PC-9 (cell line): ENCODE results near the gene CD9. TPM values are rescaled to one million over a fixed set of nuclear protein-coding genes. Genes with fewer than 3 reads are reported as not detected.

Experiments used
- BruUV-seq: library from RNA; stranded (reverse); fragments of 400-500 nt; replicated peaks from 2 replicates; lab custom pipeline; 2021; lab: Mats Ljungman, UMichigan
- CTCF ChIA-PET: fragments of 300-600 bp; sonication (Branson Sonifier 250); formaldehyde crosslinking; loops from one replicate; lab custom pipeline; 2022; ENCODE audit warnings: antibody characterized with exemption; lab: Charles Lee
- POLR2A ChIA-PET: fragments of 300-600 bp; sonication (Branson Sonifier 250); formaldehyde crosslinking; loops from one replicate; lab custom pipeline; 2022; ENCODE audit warnings: antibody characterized with exemption; ENCODE audit not compliant: unreplicated experiment; lab: Charles Lee
- DNase-seq, 2 experiments: peaks; one replicate each; pipeline versions ENCODE4 v3.0.0 to v3.0.0-alpha.2; 2015 to 2022; ENCODE audit warnings: mixed read lengths in 1 of 2
- H2AFZ ChIP-seq: fragments of 200-600 bp; sonication (generic); 2 replicates; pipeline ENCODE4 v1.8.1; 2017; ENCODE audit warnings: antibody characterized with exemption
- H3F3A ChIP-seq: fragments of 200-600 bp; sonication (generic); 2 replicates; pipeline ENCODE4 v1.8.1; 2017; ENCODE audit warnings: antibody characterized with exemption, mild to moderate bottlenecking, low read depth; ENCODE audit not compliant: insufficient read depth
- H3K27ac ChIP-seq: fragments of 200-600 bp; sonication (generic); 2 replicates; pipeline ENCODE4 v1.6.1; 2016; ENCODE audit warnings: mixed run types
- H3K27me3 ChIP-seq: fragments of 200-600 bp; sonication (generic); 2 replicates; pipeline ENCODE4 v1.6.1; 2016; ENCODE audit warnings: low read depth, mixed run types; ENCODE audit not compliant: insufficient read depth
- H3K36me3 ChIP-seq: fragments of 200-600 bp; sonication (generic); 2 replicates; pipeline ENCODE4 v1.6.1; 2016; ENCODE audit warnings: low read depth, mixed run types
- H3K4me1 ChIP-seq: fragments of 200-600 bp; sonication (generic); replicated peaks from 2 replicates; pipeline ENCODE4 v1.6.1; 2016; ENCODE audit warnings: mixed run types; ENCODE audit not compliant: insufficient read depth
- H3K4me2 ChIP-seq: fragments of 200-600 bp; sonication (generic); 2 replicates; pipeline ENCODE4 v1.6.1; 2017; ENCODE audit warnings: mixed run types
- H3K4me3 ChIP-seq: fragments of 200-600 bp; sonication (generic); 2 replicates; pipeline ENCODE4 v1.6.1; 2016; ENCODE audit warnings: mixed run types
- H3K79me2 ChIP-seq: fragments of 200-600 bp; sonication (generic); 2 replicates; pipeline ENCODE4 v1.6.1; 2017; ENCODE audit warnings: low read depth, mixed run types
- H3K9me2 ChIP-seq: fragments of 200-600 bp; sonication (generic); 2 replicates; pipeline ENCODE4 v1.8.1; 2017; ENCODE audit warnings: mild to moderate bottlenecking; ENCODE audit not compliant: insufficient read depth
- H3K9me3 ChIP-seq: fragments of 200-600 bp; sonication (generic); 2 replicates; pipeline ENCODE4 v1.8.1; 2016; ENCODE audit warnings: low read depth; ENCODE audit not compliant: insufficient read depth
- H4K20me1 ChIP-seq: fragments of 200-600 bp; sonication (generic); 2 replicates; pipeline ENCODE4 v1.8.1; 2017; ENCODE audit not compliant: insufficient read depth
- EZH2 ChIP-seq: fragments of 200-600 bp; sonication (generic); IDR thresholded peaks from 2 replicates; pipeline ENCODE4 v1.8.0; 2017; ENCODE audit warnings: antibody characterized with exemption, low read depth
- intact Hi-C: fragments of 100-400 bp; cut with micrococcal nuclease; formaldehyde crosslinking; loops from one replicate; pipeline ENCODE4 v1.10.0; 2022; ENCODE audit not compliant: unreplicated experiment
- total RNA-seq: library from RNA; stranded (reverse); gene quantifications from 2 replicates; pipeline ENCODE4 v1.2.3, GENCODE V29; 2021
- TF ChIP-seq, protein P1 (sequence below): fragments of 200-600 bp; sonication (generic); conservative IDR thresholded peaks from 2 replicates; pipeline ENCODE4 v1.6.1; 2017; ENCODE audit warnings: mixed run types, antibody characterized with exemption, mild to moderate bottlenecking, moderate library complexity

Gene CD9
- total RNA-seq, 1 experiment from 2014 or later = 374 TPM

DNA sequence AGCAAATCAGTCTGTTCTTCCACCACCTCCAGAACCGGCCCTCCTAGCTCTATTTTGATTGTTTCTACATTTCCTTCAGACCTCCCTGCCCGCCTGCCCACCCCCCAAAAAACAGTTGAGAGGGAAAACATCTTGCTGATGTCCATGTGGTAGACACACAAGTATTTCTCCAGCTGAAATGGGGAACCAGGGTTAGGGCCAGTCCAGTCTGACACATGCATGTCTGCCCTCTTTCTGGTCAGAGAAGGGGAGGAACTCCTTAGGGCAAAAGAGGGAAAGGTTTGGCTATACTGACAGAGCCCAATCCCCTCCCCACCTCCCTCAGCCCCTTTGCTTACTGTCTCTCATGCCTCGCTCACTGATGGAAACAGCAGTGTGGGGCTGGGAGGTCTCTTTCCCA is 3.4 kb downstream of the CD9 start:
- ChIA-PET CTCF (no interaction called here), POLR2A (interaction anchor here (1.1 kb wide), 1 partner anchor 70 kb away, joined by 5 read pairs; no protein-coding TSS in a partner anchor)
- no peak overlapping the region for H3K4me3 ChIP-seq
- no peak for DNase-seq
- peaks cover 8% of the 10 kb centered on the region; the same call in 1 of the 2 replicates for H3K36me3 ChIP-seq
- H3K9me2 ChIP-seq = no peaks in the 10 kb centered on the region
- H2AFZ ChIP-seq = no peak overlapping the region
- H4K20me1 ChIP-seq = peaks cover 3% of the 10 kb centered on the region; the same call in 1 of the 2 replicates
- peak overlapping the region; percentile 96; the same call in 1 of the 2 replicates for H3K4me2 ChIP-seq
- H3K79me2 ChIP-seq = peaks cover 83% of the 10 kb centered on the region
- BruUV-seq = no TSS peak
- H3F3A ChIP-seq = peaks cover 12% of the 10 kb centered on the region; the same call in 1 of the 2 replicates
- H3K4me1 ChIP-seq = peaks cover 43% of the 10 kb centered on the region
- no peaks in the 10 kb centered on the region for H3K9me3 ChIP-seq
- intact Hi-C loops = no loop called here
- no peaks in the 10 kb centered on the region for H3K27me3 ChIP-seq
- TF ChIP-seq, protein P1, sequence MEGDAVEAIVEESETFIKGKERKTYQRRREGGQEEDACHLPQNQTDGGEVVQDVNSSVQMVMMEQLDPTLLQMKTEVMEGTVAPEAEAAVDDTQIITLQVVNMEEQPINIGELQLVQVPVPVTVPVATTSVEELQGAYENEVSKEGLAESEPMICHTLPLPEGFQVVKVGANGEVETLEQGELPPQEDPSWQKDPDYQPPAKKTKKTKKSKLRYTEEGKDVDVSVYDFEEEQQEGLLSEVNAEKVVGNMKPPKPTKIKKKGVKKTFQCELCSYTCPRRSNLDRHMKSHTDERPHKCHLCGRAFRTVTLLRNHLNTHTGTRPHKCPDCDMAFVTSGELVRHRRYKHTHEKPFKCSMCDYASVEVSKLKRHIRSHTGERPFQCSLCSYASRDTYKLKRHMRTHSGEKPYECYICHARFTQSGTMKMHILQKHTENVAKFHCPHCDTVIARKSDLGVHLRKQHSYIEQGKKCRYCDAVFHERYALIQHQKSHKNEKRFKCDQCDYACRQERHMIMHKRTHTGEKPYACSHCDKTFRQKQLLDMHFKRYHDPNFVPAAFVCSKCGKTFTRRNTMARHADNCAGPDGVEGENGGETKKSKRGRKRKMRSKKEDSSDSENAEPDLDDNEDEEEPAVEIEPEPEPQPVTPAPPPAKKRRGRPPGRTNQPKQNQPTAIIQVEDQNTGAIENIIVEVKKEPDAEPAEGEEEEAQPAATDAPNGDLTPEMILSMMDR = no peak
- TF ChIP-seq EZH2 = no peak
- H3K27ac ChIP-seq = no peak overlapping the region

DNA sequence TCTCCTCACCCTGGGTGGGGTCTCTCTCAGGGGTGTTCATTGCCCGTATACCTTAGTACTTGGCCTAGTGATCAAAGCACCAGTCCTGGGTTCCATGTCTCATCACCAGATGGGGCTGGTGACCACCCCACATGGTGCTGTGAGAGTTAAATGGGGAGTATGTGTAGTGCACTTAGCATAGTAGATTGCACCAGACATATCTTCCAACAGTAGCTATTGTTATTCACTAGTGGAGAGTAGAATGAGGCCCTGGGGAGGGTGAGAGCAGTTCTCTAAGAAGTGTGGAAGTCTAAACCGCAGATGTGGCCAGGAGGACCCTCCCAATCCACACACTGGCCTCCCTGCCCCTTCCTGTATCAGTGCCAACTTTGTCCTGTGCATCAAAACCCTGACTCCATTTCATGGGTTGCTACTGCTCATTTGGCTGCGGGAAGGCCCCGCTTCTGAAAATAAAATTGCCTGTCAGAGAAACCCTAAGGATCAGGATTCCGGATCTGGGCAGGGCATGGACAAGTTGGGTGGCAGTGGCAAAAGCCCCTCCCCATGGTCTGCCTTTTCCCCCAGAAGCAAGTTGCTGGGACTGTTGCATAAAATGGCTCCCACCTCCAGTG is 4.4 kb downstream of the CD9 start:
- CTCF ChIA-PET = interaction anchor here (1.0 kb wide), 1 partner anchor 17 kb away, joined by 17 read pairs; no protein-coding TSS in a partner anchor
- Histone ChIP-seq H3K9me3 (no peaks in the 10 kb centered on the region), H3K36me3 (peaks cover 9% of the 10 kb centered on the region), H4K20me1 (peaks cover 3% of the 10 kb centered on the region; the same call in 1 of the 2 replicates), H3F3A (peaks cover 3% of the 10 kb centered on the region; the same call in 1 of the 2 replicates), H3K4me3 (no peak overlapping the region), H3K27ac (no peak overlapping the region), H3K4me1 (peaks cover 48% of the 10 kb centered on the region), H3K9me2 (no peaks in the 10 kb centered on the region), H2AFZ (no peak overlapping the region), H3K4me2 (0 out of 2 replicates have a peak overlapping the region, but pooled peaks have one; percentile 9), H3K79me2 (peaks cover 93% of the 10 kb centered on the region), H3K27me3 (no peaks in the 10 kb centered on the region)
- POLR2A ChIA-PET = interaction anchor here (0.5 to 1.1 kb wide), 6 partner anchors 14 to 290 kb away, joined by 3 to 13 read pairs (median 4); no protein-coding TSS in a partner anchor
- TF ChIP-seq, protein P1 = no peak
- no peak for TF ChIP-seq EZH2
- no TSS peak for BruUV-seq
- intact Hi-C loops = no loop called here
- peak in 1 of 2 experiments; percentile 11 for DNase-seq

DNA sequence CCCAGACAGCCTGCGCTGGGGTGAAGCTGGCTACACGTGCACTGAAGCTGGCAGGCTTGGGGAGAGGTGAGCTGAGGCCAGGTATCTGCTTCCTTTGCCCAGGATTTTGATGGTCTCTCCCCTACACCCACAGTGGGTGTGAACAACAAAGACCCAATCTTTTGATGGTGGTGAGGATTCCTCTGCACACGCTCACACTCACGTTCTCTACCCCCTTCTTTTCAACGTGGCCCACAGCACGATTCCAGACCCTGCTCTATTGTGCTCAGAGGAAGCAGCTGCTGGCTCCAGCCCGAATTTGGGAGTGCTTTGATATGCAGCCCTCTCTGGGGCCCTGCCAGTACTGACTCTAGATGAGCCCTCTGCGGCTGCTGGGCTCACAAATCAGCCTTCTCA is 4.9 kb downstream of the CD9 start:
- Histone ChIP-seq H3K79me2 (peaks cover 98% of the 10 kb centered on the region), H3K9me2 (no peaks in the 10 kb centered on the region), H2AFZ (no peak overlapping the region), H3K27me3 (no peaks in the 10 kb centered on the region), H3K4me2 (no peak overlapping the region), H3K9me3 (no peaks in the 10 kb centered on the region), H3K4me3 (no peak overlapping the region), H3K27ac (no peak overlapping the region), H3K4me1 (peaks cover 45% of the 10 kb centered on the region), H4K20me1 (peaks cover 3% of the 10 kb centered on the region; the same call in 1 of the 2 replicates), H3F3A (no peaks in the 10 kb centered on the region; the same call in 1 of the 2 replicates), H3K36me3 (peaks cover 12% of the 10 kb centered on the region)
- BruUV-seq = no TSS peak
- DNase-seq = peak in 1 of 2 experiments; percentile 20
- no peak for TF ChIP-seq EZH2
- TF ChIP-seq, protein P1 = no peak
- intact Hi-C loops = no loop called here
- ChIA-PET CTCF (interaction anchor here (1.0 kb wide), 1 partner anchor 16 kb away, joined by 17 read pairs; no protein-coding TSS in a partner anchor), POLR2A (interaction anchor here (0.6 to 1.0 kb wide), 3 partner anchors 73 to 290 kb away, joined by 3 to 4 read pairs (median 4); no protein-coding TSS in a partner anchor)
